CD14-positive monocyte (primary cell): ENCODE measurements around the gene RAB6A. TPM values are rescaled to one million over a fixed set of nuclear protein-coding genes. Genes with fewer than 3 reads are reported as not detected.
A peak's percentile ranks its signal among the peaks of the same experiment; 100 is the strongest.

Experiments used
- DNase-seq, 3 donors: peaks; one replicate each; pipeline ENCODE4 v3.0.0-alpha.2; 2011 to 2022
- H2AFZ ChIP-seq: 2 replicates; pipeline ENCODE4 v1.6.0; 2012; ENCODE audit warnings: mild to moderate bottlenecking, low read depth, low read length, inconsistent platforms; ENCODE audit not compliant: insufficient read depth, poor library complexity, severe bottlenecking
- H3K27ac ChIP-seq, 2 donors: 1 replicate in 1 of 2; 2 replicates in 1 of 2; pipeline ENCODE4 v1.5.1; 2012 to 2013; ENCODE audit warnings: low read length in 2 of 2, control low read depth in 1 of 2, inconsistent platforms in 1 of 2, low read depth in 1 of 2, mild to moderate bottlenecking in 1 of 2
- H3K27me3 ChIP-seq, 2 donors: one replicate each; pipeline versions ENCODE4 v1.6.0 to v1.6.1; 2011 to 2013; ENCODE audit warnings: low read length in 2 of 2; ENCODE audit not compliant: control insufficient read depth in 2 of 2, insufficient read depth in 2 of 2
- H3K36me3 ChIP-seq, 2 donors: replicated peaks in 1 of 2; 1 replicate in 1 of 2; 2 replicates in 1 of 2; pipeline versions ENCODE4 v1.5.1 to v1.6.1; 2012 to 2013; ENCODE audit warnings: low read length in 2 of 2, control low read depth in 1 of 2, inconsistent platforms in 1 of 2, mild to moderate bottlenecking in 1 of 2; ENCODE audit not compliant: insufficient read depth in 2 of 2, control insufficient read depth in 1 of 2
- H3K4me1 ChIP-seq, 2 donors: 1 replicate in 1 of 2; 2 replicates in 1 of 2; pipeline versions ENCODE4 v1.5.1 to v1.6.1; 2012 to 2013; ENCODE audit warnings: low read length in 2 of 2, control low read depth in 1 of 2, inconsistent platforms in 1 of 2, mild to moderate bottlenecking in 1 of 2, moderate library complexity in 1 of 2; ENCODE audit not compliant: insufficient read depth in 2 of 2, control insufficient read depth in 1 of 2
- H3K4me2 ChIP-seq: replicated peaks from 2 replicates; pipeline ENCODE3; 2012; ENCODE audit warnings: low read length, moderate library complexity, mild to moderate bottlenecking; ENCODE audit not compliant: poor library complexity, severe bottlenecking; ENCODE audit errors: extremely low read depth
- H3K4me3 ChIP-seq, 3 experiments: fragments of 200-600 bp in 1 of 3; sonication (generic) in 1 of 3; replicated peaks in 1 of 3; 1 replicate in 2 of 3; 2 replicates in 1 of 3; pipeline ENCODE4 v1.5.1; 2011 to 2013; ENCODE audit warnings: low read length in 3 of 3, mild to moderate bottlenecking in 3 of 3, control low read depth in 2 of 3, low read depth in 2 of 3, inconsistent platforms in 1 of 3, moderate library complexity in 1 of 3
- H3K79me2 ChIP-seq: 2 replicates; pipeline ENCODE4 v1.6.0; 2012; ENCODE audit warnings: mild to moderate bottlenecking, control low read depth, inconsistent platforms, low read length, moderate library complexity; ENCODE audit not compliant: insufficient read depth
- H3K9ac ChIP-seq: 2 replicates; pipeline ENCODE4 v1.6.0; 2017; ENCODE audit warnings: low read length, mild to moderate bottlenecking; ENCODE audit not compliant: insufficient read depth, poor library complexity, severe bottlenecking
- H3K9me3 ChIP-seq, 2 donors: replicated peaks in 1 of 2; 1 replicate in 1 of 2; 2 replicates in 1 of 2; pipeline versions ENCODE4 v1.5.1 to v1.6.1; 2012 to 2013; ENCODE audit warnings: low read length in 2 of 2, control low read depth in 1 of 2; ENCODE audit not compliant: control insufficient read depth in 1 of 2, insufficient read depth in 1 of 2
- H4K20me1 ChIP-seq: 2 replicates; pipeline ENCODE4 v1.6.0; 2012; ENCODE audit warnings: mild to moderate bottlenecking, low read length, control low read depth, moderate library complexity; ENCODE audit not compliant: insufficient read depth
- H3K27ac Mint-ChIP-seq, 7 donors: one replicate each; pipeline ENCODE4 v1.8.0; 2020; ENCODE audit warnings: mild to moderate bottlenecking in 7 of 7, mixed read lengths in 7 of 7, moderate library complexity in 6 of 7, inconsistent platforms in 2 of 7
- H3K27me3 Mint-ChIP-seq, 3 donors: one replicate each; pipeline ENCODE4 v1.8.0; 2021 to 2022; ENCODE audit warnings: low read depth in 3 of 3, mild to moderate bottlenecking in 3 of 3, mixed read lengths in 3 of 3, moderate library complexity in 3 of 3, inconsistent platforms in 1 of 3
- H3K36me3 Mint-ChIP-seq, 2 donors: one replicate each; pipeline ENCODE4 v1.8.0; 2020; ENCODE audit warnings: mixed read lengths in 2 of 2, inconsistent platforms in 1 of 2, mild to moderate bottlenecking in 1 of 2
- H3K4me1 Mint-ChIP-seq: one replicate; pipeline ENCODE4 v1.8.0; 2020; ENCODE audit warnings: mild to moderate bottlenecking, mixed read lengths
- H3K4me3 Mint-ChIP-seq, 2 donors: one replicate each; pipeline ENCODE4 v1.8.0; 2020; ENCODE audit warnings: mild to moderate bottlenecking in 2 of 2, mixed read lengths in 2 of 2, moderate library complexity in 1 of 2
- H3K9me3 Mint-ChIP-seq, 7 donors: one replicate each; pipeline ENCODE4 v1.8.0; 2020 to 2022; ENCODE audit warnings: mixed read lengths in 7 of 7, mild to moderate bottlenecking in 6 of 7, moderate library complexity in 6 of 7, inconsistent platforms in 2 of 7
- CTCF ChIP-seq: fragments of 200-600 bp; IDR thresholded peaks from one replicate; pipeline ENCODE4 v1.8.0; 2022; ENCODE audit warnings: antibody characterized with exemption, mild to moderate bottlenecking
- WGBS: methylation state at CpG from one replicate; pipeline ENCODE4 v1.1.5; 2013; ENCODE audit warnings: missing lambda C conversion rate; ENCODE audit not compliant: insufficient coverage; 5-methylcytosine and 5-hydroxymethylcytosine counted together
- intact Hi-C, 2 donors: fragments of 100-400 bp; cut with micrococcal nuclease; formaldehyde crosslinking; loops; one replicate each; pipeline versions ENCODE4 v1.15.0 to v1.15.1; 2023
- polyA plus RNA-seq, 3 donors: library from polyadenylated mRNA; depleted of rRNA in 1 of 3; unstranded in 2 of 3; stranded (reverse) in 1 of 3; fragments of 300-500 nt in 2 of 3; fragments of >200 nt in 1 of 3; fragmentation: Illumina TruSeq in 2 of 3; gene quantifications; 1 replicate in 2 of 3; 2 replicates in 1 of 3; pipeline ENCODE4 v1.2.3, GENCODE V29; 2012 to 2021

The RAB6A gene
- polyA plus RNA-seq, 3 donors: 38.3 to 91.3 (median 78.6) TPM

- Histone ChIP-seq H3K9me3 (no peaks in the 10 kb centered on the region), H3K9ac (no peak overlapping the region), H2AFZ (no peak overlapping the region), H3K4me1 (peaks cover 13 to 14% of the 10 kb centered on the region in 2 donors), H3K27ac (peak overlapping the region; percentile 3 to 11), H3K4me3 (no peak overlapping the region), H3K4me2 (no peak overlapping the region), H3K79me2 (peaks cover 99% of the 10 kb centered on the region), H4K20me1 (peaks cover 100% of the 10 kb centered on the region), H3K27me3 (no peaks in the 10 kb centered on the region), H3K36me3 (peaks cover 0 to 5% of the 10 kb centered on the region in 2 donors)
- DNase-seq: peak in 2 of 3 donors; percentile 9 to 16
- Mint-ChIP-seq H3K4me1 (peaks cover 34% of the 10 kb centered on the region), H3K4me3 (no peak overlapping the region), H3K27ac (peak overlapping the region in 5 of 7 donors; percentile 12 to 79 (median 74)), H3K9me3 (no peaks in the 10 kb centered on the region), H3K36me3 (peaks cover 4 to 12% of the 10 kb centered on the region in 2 donors), H3K27me3 (no peaks in the 10 kb centered on the region)
- 67% methylated on average over 3 of the region's 5 CpGs for WGBS
- no peak for TF ChIP-seq CTCF
- intact Hi-C loops: loop anchor here in 1 of 2 donors (5.0 kb wide), 1 partner anchor 37 kb away; the partner anchor contains the start of gene MRPL48
These were observed 10.6 kb downstream of the RAB6A start for GRCh38 chr11:73750228-73750627.

- Histone ChIP-seq H3K4me2 (no peak overlapping the region), H3K79me2 (peaks cover 100% of the 10 kb centered on the region), H3K4me3 (no peak overlapping the region), H3K4me1 (peaks cover 13 to 14% of the 10 kb centered on the region in 2 donors), H3K9ac (no peak overlapping the region), H2AFZ (no peak overlapping the region), H3K9me3 (no peaks in the 10 kb centered on the region), H4K20me1 (peaks cover 100% of the 10 kb centered on the region), H3K36me3 (peaks cover 0 to 5% of the 10 kb centered on the region in 2 donors), H3K27me3 (no peaks in the 10 kb centered on the region), H3K27ac (peak overlapping the region in 1 of 2 donors; percentile 49)
- H3K9me3 Mint-ChIP-seq: no peaks in the 10 kb centered on the region
- TF ChIP-seq CTCF: no peak
- peaks cover 34% of the 10 kb centered on the region for H3K4me1 Mint-ChIP-seq
- no peaks in the 10 kb centered on the region for H3K27me3 Mint-ChIP-seq
- no peak for DNase-seq
- peak overlapping the region in 1 of 7 donors; percentile 66 for H3K27ac Mint-ChIP-seq
- peaks cover 4 to 16% of the 10 kb centered on the region in 2 donors for H3K36me3 Mint-ChIP-seq
- intact Hi-C loops: no loop called here
- 93% methylated on average over 3 of the region's 7 CpGs for WGBS
- no peak overlapping the region for H3K4me3 Mint-ChIP-seq
These were observed 11.8 kb downstream of the RAB6A start for GRCh38 chr11:73749118-73749517.
